ENCODE measurements around the gene OLFML3. TPM values are rescaled to one million over a fixed set of nuclear protein-coding genes. Genes with fewer than 3 reads are reported as not detected.
"Not testable (repeated sequence)": the region's sequence is repeated elsewhere in the genome, so short reads cannot be mapped to it uniquely, and the experiment has no call there.

The OLFML3 gene
- total RNA-seq, 1 experiment from 2014 or later, result 319 TPM

- BruUV-seq (replicated peaks), result no TSS peak
- CTCF ChIA-PET, result no interaction called here
Measured at GRCh38 chr1:114000406-114000805, 21.1 kb downstream of the OLFML3 start.

GRCh38 chr1:114002492-114003239 is 23.4 kb downstream of the OLFML3 start:
- intact Hi-C loops (cut with micrococcal nuclease; ENCODE audit: unreplicated experiment), result no loop called here
- H3K27ac ChIP-seq (ENCODE audit: low read depth, low read length, poor library complexity, severe bottlenecking), result peak overlapping the region; percentile 17
- no peak for DNase-seq (ENCODE audit: low spot score)
- ChIA-PET CTCF (no interaction called here), POLR2A (ENCODE audit: low non-redundant PET) (no interaction called here)
- H3K36me3 ChIP-seq (ENCODE audit: insufficient read depth, low read length, poor library complexity, severe bottlenecking), result no peaks in the 10 kb centered on the region
- H3K4me1 ChIP-seq (ENCODE audit: insufficient read depth, low read length, poor library complexity, severe bottlenecking), result peaks cover 21% of the 10 kb centered on the region
- no peak overlapping the region for H3K4me3 ChIP-seq (ENCODE audit: low read depth, low read length, poor library complexity, severe bottlenecking)
- no TSS peak for BruUV-seq (replicated peaks)
- H3K9me3 ChIP-seq (ENCODE audit: low read depth, low read length, poor library complexity, severe bottlenecking), result no peaks in the 10 kb centered on the region
- no peak for TF ChIP-seq CTCF (conservative IDR thresholded peaks at IDR 0.05; ENCODE audit: low read depth, low read length)
- no peak for TF ChIP-seq EZH2 (IDR thresholded peaks at IDR 0.05; ENCODE audit: borderline replicate concordance, low read depth, low read length, poor library complexity, severe bottlenecking)
- H3K27me3 ChIP-seq (replicated peaks; ENCODE audit: insufficient read depth, low read depth, low read length, poor library complexity), result no peaks in the 10 kb centered on the region

More at GRCh38 chr1:114000406-114000805, 21.1 kb downstream of the OLFML3 start:
- H3K9me3 ChIP-seq (ENCODE audit: low read depth, low read length, poor library complexity, severe bottlenecking), result peaks cover 2% of the 10 kb centered on the region
- no peak overlapping the region for H3K27ac ChIP-seq (ENCODE audit: low read depth, low read length, poor library complexity, severe bottlenecking)
- no peak overlapping the region for H3K4me3 ChIP-seq (ENCODE audit: low read depth, low read length, poor library complexity, severe bottlenecking)
- H3K27me3 ChIP-seq (replicated peaks; ENCODE audit: insufficient read depth, low read depth, low read length, poor library complexity), result no peaks in the 10 kb centered on the region
- DNase-seq (ENCODE audit: low spot score), result no peak
- TF ChIP-seq CTCF (conservative IDR thresholded peaks at IDR 0.05; ENCODE audit: low read depth, low read length) (no peak), EZH2 (IDR thresholded peaks at IDR 0.05; ENCODE audit: borderline replicate concordance, low read depth, low read length, poor library complexity, severe bottlenecking) (no peak)
- POLR2A ChIA-PET (ENCODE audit: low non-redundant PET), result interaction anchor here (0.6 kb wide), 1 partner anchor 443 kb away, joined by 3 read pairs; no protein-coding TSS in a partner anchor
- intact Hi-C loops (cut with micrococcal nuclease; ENCODE audit: unreplicated experiment), result no loop called here
- peaks cover 21% of the 10 kb centered on the region for H3K4me1 ChIP-seq (ENCODE audit: insufficient read depth, low read length, poor library complexity, severe bottlenecking)
- no peaks in the 10 kb centered on the region for H3K36me3 ChIP-seq (ENCODE audit: insufficient read depth, low read length, poor library complexity, severe bottlenecking)

GRCh38 chr1:114003431-114003830 is 24.2 kb downstream of the OLFML3 start:
- Histone ChIP-seq H3K9me3 (ENCODE audit: low read depth, low read length, poor library complexity, severe bottlenecking) (no peaks in the 10 kb centered on the region), H3K27me3 (replicated peaks; ENCODE audit: insufficient read depth, low read depth, low read length, poor library complexity) (no peaks in the 10 kb centered on the region), H3K36me3 (ENCODE audit: insufficient read depth, low read length, poor library complexity, severe bottlenecking) (no peaks in the 10 kb centered on the region), H3K4me1 (ENCODE audit: insufficient read depth, low read length, poor library complexity, severe bottlenecking) (peaks cover 17% of the 10 kb centered on the region), H3K4me3 (ENCODE audit: low read depth, low read length, poor library complexity, severe bottlenecking) (no peak overlapping the region), H3K27ac (ENCODE audit: low read depth, low read length, poor library complexity, severe bottlenecking) (no peak overlapping the region)
- intact Hi-C loops (cut with micrococcal nuclease; ENCODE audit: unreplicated experiment), result no loop called here
- ChIA-PET CTCF (no interaction called here), POLR2A (ENCODE audit: low non-redundant PET) (no interaction called here)
- peak; percentile 75 for DNase-seq (ENCODE audit: low spot score)
- BruUV-seq (replicated peaks), result no TSS peak
- TF ChIP-seq CTCF (conservative IDR thresholded peaks at IDR 0.05; ENCODE audit: low read depth, low read length), result no peak
- no peak for TF ChIP-seq EZH2 (IDR thresholded peaks at IDR 0.05; ENCODE audit: borderline replicate concordance, low read depth, low read length, poor library complexity, severe bottlenecking)

- DNase-seq (ENCODE audit: low spot score); BruUV-seq (replicated peaks); intact Hi-C loops (cut with micrococcal nuclease; ENCODE audit: unreplicated experiment); H3K9me3 ChIP-seq (ENCODE audit: low read depth, low read length, poor library complexity, severe bottlenecking); H3K4me3 ChIP-seq (ENCODE audit: low read depth, low read length, poor library complexity, severe bottlenecking); H3K36me3 ChIP-seq (ENCODE audit: insufficient read depth, low read length, poor library complexity, severe bottlenecking); H3K27ac ChIP-seq (ENCODE audit: low read depth, low read length, poor library complexity, severe bottlenecking); POLR2A ChIA-PET (ENCODE audit: low non-redundant PET); H3K27me3 ChIP-seq (replicated peaks; ENCODE audit: insufficient read depth, low read depth, low read length, poor library complexity): not testable (repeated sequence)
- CTCF ChIA-PET, result interaction anchor here (0.7 kb wide), 1 partner anchor 27 kb away, joined by 3 read pairs; no protein-coding TSS in a partner anchor
- peaks cover 30% of the 10 kb centered on the region for H3K4me1 ChIP-seq (ENCODE audit: insufficient read depth, low read length, poor library complexity, severe bottlenecking)
Measured at GRCh38 chr1:114006825-114007224, 27.6 kb downstream of the OLFML3 start.
